Inflammatory macrophage (primary cell): ENCODE measurements around the gene CISTR.
"Not testable (repeated sequence)": the region's sequence is repeated elsewhere in the genome, so short reads cannot be mapped to it uniquely, and the experiment has no call there.

ENCODE experiments used
- DNase-seq, 2 donors: peaks; one replicate each; pipeline ENCODE4 v3.0.0-alpha.2; 2020 to 2022
- total RNA-seq, 18 experiments: gene quantifications; one replicate each; lab custom pipeline; 2026; ENCODE audit warnings: mixed read lengths in 6 of 18, inconsistent platforms in 2 of 18; lab: John Stamatoyannopoulos, UW

The CISTR gene
- total RNA-seq = 0 to 0.08 (median 0) reads per million in 18 experiments

- DNase-seq = no peak
Measured at GRCh38 chr12:53751336-53752191, at the start of gene CISTR. Gene CISTR, minus strand, starts transcription at chr12:53751979.

DNA sequence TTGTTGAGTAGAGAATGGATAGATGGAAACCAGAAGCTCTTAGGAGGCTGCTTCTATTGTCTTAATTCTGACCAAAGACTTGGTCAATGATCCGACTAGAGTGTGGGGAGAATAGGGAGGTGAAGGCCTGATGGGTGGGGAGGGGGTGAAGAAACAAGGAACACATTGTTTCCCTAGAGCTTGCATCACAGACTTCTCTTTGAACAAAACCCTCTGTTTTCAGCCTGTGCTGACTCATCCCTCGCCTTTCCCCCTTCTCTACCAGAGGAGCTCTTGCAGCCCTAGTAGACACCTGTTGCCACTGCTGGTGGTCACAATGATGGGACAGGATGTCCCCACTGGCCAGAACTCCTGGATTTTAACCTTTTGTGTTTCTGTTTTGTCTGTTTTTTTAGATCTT lies 46.8 kb upstream of the CISTR start:
- DNase-seq = no peak

GRCh38 chr12:53795927-53796326 lies 44.1 kb upstream of the CISTR start:
- DNase-seq = no peak

DNA sequence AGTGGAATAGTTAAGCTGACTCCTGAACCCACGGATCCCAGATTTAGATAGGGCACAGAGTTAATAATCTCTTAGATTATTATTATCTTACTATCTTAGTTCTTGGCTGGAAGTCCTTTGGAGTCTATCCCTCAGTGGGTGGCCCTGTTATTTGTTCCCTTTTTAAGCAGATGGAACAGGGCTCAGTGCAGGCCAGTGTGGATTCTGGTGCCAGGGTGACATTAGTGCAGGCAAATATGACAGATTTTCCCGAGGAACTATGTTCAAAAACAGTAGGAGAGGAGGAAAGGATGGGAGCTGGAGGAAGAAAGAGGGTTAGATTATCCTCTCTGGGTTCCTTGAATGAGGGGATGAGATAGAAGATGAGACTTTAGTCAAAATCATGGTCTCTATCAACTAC lies 41.4 kb upstream of the CISTR start:
- DNase-seq = no peak

GRCh38 chr12:53791735-53792326 lies 40.1 kb upstream of the CISTR start:
- peak; percentile 30 to 34 for DNase-seq

- no peak for DNase-seq
Measured at GRCh38 chr12:53789570-53789969, 37.8 kb upstream of the CISTR start.

DNA sequence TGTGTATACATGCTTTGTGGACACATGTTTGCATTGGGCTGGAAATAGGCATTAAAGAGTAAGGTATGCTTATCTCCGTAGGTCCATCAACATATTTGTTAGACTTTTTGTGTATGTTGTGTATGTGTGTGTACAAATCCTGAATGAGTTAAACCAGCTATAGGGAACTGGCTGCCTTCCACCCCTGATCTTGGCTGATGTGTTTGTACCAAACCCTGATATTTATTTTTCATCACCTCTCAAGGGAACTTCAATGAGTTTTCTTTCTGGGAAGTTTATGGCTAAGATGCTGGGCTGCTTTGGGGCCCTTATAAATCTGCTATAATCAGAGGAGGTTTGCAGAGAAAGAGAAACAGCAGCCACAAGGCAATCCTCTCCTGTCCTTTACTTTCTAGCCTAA lies 37.1 kb upstream of the CISTR start:
- DNase-seq = no peak

DNA sequence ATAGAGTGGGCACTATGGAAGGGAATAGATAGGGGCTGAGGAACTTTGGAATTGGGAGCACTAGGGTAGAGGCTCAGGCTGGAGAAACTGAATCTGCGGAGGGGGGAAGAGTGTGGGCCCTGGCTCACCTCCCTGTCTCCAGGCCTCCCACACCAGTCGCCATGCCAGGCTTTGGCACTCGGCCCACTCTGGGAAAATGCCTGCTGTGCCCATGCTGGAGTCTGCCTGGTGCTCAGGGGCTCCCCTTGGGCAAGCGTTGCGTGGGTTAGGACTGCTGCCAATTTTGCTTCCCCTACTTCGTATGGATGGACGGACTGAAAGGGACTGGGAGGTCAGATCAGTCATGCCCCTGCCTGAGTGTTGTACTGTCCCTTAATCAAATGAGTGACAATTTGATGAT lies 34.6 kb upstream of the CISTR start:
- no peak for DNase-seq

GRCh38 chr12:53785161-53785560 lies 33.4 kb upstream of the CISTR start:
- no peak for DNase-seq

DNA sequence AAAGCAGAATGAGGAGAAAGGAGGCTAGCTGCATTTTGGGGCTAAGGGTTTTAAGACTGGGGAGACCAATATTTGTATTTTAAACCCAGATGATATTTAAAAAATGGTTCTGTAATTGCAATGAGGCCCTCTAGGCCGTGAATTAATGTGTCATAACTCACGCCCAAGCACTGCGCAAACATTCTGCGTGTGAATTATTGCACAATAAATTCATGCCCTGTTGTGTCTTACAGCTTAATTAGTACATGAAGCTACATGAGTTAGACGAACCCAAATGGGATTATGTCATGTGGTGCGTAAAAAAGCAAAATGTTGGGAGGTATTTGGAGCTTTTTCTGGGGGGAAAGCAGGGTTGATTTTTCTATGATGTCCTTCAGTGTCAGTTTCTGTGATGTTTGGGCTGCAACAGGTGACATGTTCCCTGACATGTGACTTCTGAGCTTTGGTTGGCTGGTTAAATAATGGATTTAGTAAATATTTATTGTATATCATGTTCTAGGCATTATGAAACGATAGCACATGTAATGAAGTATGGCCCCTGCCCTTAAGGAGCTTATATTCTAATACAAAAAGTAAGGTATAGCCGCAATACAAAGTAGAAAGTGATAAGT lies 30.4 kb upstream of the CISTR start:
- no peak for DNase-seq

- no peak for DNase-seq
Measured at GRCh38 chr12:53781228-53781801, 29.5 kb upstream of the CISTR start.

GRCh38 chr12:53780323-53780722 lies 28.5 kb upstream of the CISTR start:
- no peak for DNase-seq

DNA sequence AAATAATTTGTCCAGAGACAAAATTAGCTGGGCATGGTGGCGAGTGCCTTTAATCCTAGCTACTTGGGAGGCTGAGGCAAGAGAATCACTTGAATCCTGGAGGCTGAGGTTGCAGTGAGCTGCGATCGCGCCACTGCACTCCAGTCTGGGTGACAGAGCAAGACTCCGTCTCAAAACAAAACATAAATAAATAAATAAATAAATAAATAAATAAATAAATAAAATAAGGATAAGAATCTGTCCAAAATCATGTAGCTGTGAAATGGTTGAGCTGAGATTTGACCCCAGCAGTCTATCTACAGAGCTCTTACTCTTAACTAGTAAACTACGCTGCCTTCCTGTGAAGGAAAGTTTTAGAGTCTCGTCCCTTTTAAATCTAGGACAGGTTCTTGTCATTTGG lies 27.9 kb upstream of the CISTR start:
- DNase-seq = not testable (repeated sequence)

GRCh38 chr12:53777936-53778644 lies 26.3 kb upstream of the CISTR start:
- no peak for DNase-seq

- no peak for DNase-seq
Measured at GRCh38 chr12:53777412-53777811, 25.6 kb upstream of the CISTR start.

- no peak for DNase-seq
Measured at GRCh38 chr12:53776872-53777271, 25.1 kb upstream of the CISTR start.

GRCh38 chr12:53775478-53776145 lies 23.8 kb upstream of the CISTR start:
- no peak for DNase-seq

- DNase-seq = no peak
Measured at GRCh38 chr12:53770281-53770680, 18.5 kb upstream of the CISTR start.

GRCh38 chr12:53768976-53769375 lies 17.2 kb upstream of the CISTR start:
- no peak for DNase-seq

- no peak for DNase-seq
Measured at GRCh38 chr12:53766881-53767280, 15.1 kb upstream of the CISTR start.

GRCh38 chr12:53765891-53766290 lies 14.1 kb upstream of the CISTR start:
- DNase-seq = no peak

DNA sequence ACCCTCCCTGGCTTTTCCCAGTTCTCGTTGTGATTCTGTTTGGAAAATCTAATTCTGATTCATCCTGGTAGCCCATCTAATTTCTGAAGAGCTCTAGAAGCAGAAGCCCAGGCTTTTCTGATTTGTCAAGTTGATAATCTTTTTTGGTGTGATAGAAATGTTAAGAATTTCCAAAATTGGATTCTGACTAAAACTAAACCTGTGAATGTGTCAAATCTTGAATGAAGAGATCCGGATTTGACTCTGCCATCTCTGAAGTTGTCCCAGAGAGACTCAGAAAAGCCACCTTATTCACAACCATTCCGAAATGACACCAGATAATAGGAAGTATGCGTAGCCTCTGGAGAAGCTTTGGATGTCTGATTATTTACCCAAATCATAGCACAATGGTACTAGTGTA lies 12.8 kb upstream of the CISTR start:
- DNase-seq = no peak
